ENCODE results near the gene HERC2. TPM values are rescaled to one million over a fixed set of nuclear protein-coding genes. Genes with fewer than 3 reads are reported as not detected.

The HERC2 gene
- total and polyA plus RNA-seq, 2 of the 4 experiments (the other 2 are of a cell fraction), result 20.8 to 28.9 TPM

- in situ Hi-C loops (cut with MboI; ENCODE audit: low sequenced_read_pairs), result loop anchor here (25.0 kb wide), 1 partner anchor 1223 kb away; no protein-coding TSS in a partner anchor
- Histone ChIP-seq H2BK5ac (ENCODE audit: low read depth, low read length, poor library complexity, severe bottlenecking) (no peak overlapping the region), H2BK120ac (ENCODE audit: low read depth, low read length) (no peak overlapping the region), H2BK15ac (ENCODE audit: low read depth, low read length) (no peak overlapping the region), H2AK5ac (ENCODE audit: low read depth, low read length) (no peak overlapping the region), H3K56ac (ENCODE audit: extremely low read depth, insufficient read depth, low read length) (no peak overlapping the region), H3K23ac (ENCODE audit: low read depth, low read length) (no peak overlapping the region), H4K8ac (ENCODE audit: low read depth in 2 of 2, low read length in 2 of 2) (no peak overlapping the region), H3K36me3 (ENCODE audit: control insufficient read depth, insufficient read depth, low read length) (peaks cover 23% of the 10 kb centered on the region), H3K18ac (ENCODE audit: low read depth, low read length) (no peak overlapping the region), H3K4me1 (ENCODE audit: control insufficient read depth, insufficient read depth, low read length) (no peaks in the 10 kb centered on the region; the same call in 1 of the 2 replicates), H3K27me3 (ENCODE audit: control insufficient read depth, insufficient read depth, low read length) (peaks cover 3% of the 10 kb centered on the region; the same call in 1 of the 2 replicates), H3K79me1 (ENCODE audit: low read depth in 1 of 2, low read length in 2 of 2) (0 out of 4 replicates have a peak, but pooled peaks cover 0 to 3% of the 10 kb centered on the region in 2 experiments), H2AK9ac (replicated peaks; ENCODE audit: low read depth, low read length, poor library complexity) (no peak overlapping the region), H2AFZ (replicated peaks; ENCODE audit: low read length, poor library complexity) (no peak overlapping the region), H2BK20ac (ENCODE audit: low read depth, low read length) (no peak overlapping the region), H3K4me3 (ENCODE audit: insufficient read depth, low read depth, low read length) (no peak overlapping the region), H3K4me2 (ENCODE audit: low read depth, low read length) (no peak overlapping the region), H3K9ac (ENCODE audit: low read depth, low read length) (no peak overlapping the region), H4K91ac (ENCODE audit: insufficient read depth, low read depth, low read length) (no peak overlapping the region), H3K27ac (ENCODE audit: insufficient read depth, low read length) (no peak overlapping the region), H3K4ac (ENCODE audit: low read depth, low read length) (no peak overlapping the region), H4K20me1 (ENCODE audit: insufficient read depth, low read length) (no peaks in the 10 kb centered on the region), H3K9me1 (ENCODE audit: insufficient read depth, low read length) (peaks cover 2% of the 10 kb centered on the region; the same call in 1 of the 2 replicates), H3K14ac (replicated peaks; ENCODE audit: low read depth, low read length) (no peak overlapping the region), H4K5ac (ENCODE audit: low read depth, low read length) (no peak overlapping the region), H3K9me3 (ENCODE audit: control insufficient read depth, insufficient read depth, low read length) (no peaks in the 10 kb centered on the region)
- no TSS peak for BruUV-seq (replicated peaks)
- TF ChIP-seq MXI1 (IDR thresholded peaks at IDR 0.05; ENCODE audit: borderline replicate concordance, low read depth, low read length) (no peak), CTCF (conservative IDR thresholded peaks at IDR 0.05; ENCODE audit: low read depth, low read length) (no peak), POLR2A (IDR thresholded peaks at IDR 0.05; ENCODE audit: low read depth, low read length) (no peak), SMC3 (IDR thresholded peaks at IDR 0.05; ENCODE audit: low read depth, low read length) (no peak), NFE2L2 (IDR thresholded peaks at IDR 0.05; ENCODE audit: low read depth, low read length) (no peak), MAZ (IDR thresholded peaks at IDR 0.05; ENCODE audit: borderline replicate concordance, low read depth, low read length) (no peak), RAD21 (IDR thresholded peaks at IDR 0.05; ENCODE audit: low read length) (no peak), RCOR1 (IDR thresholded peaks at IDR 0.05; ENCODE audit: insufficient replicate concordance, low read length) (no peak), MAFK (IDR thresholded peaks at IDR 0.05; ENCODE audit: low read depth, low read length) (no peak)
- intact Hi-C loops (cut with micrococcal nuclease), result no loop called here
- ATAC-seq (ENCODE audit: low read depth) (no peak), DNase-seq (no peak)
- CTCF ChIA-PET, result interaction anchor here (1.4 kb wide), 1 partner anchor 16 kb away, joined by 3 read pairs; no protein-coding TSS in a partner anchor
- dilution Hi-C loops (cut with HindIII; ENCODE audit: low sequenced_read_pairs, unreplicated experiment), result no loop called here
- POLR2A ChIA-PET (ENCODE audit: unreplicated experiment), result no interaction called here
- 42% methylated on average over 3 of the region's 7 CpGs; no CpG with 5 or more reads in 1 of the 2 experiments for WGBS, 2 experiments (ENCODE audit: extremely low coverage in 2 of 2, insufficient read length in 1 of 2)
These were observed 211.5 kb downstream of the HERC2 start for GRCh38 chr15:28110481-28110881.
